GM19467 (cell line): Measurements from ENCODE around the gene SPATA16.

ENCODE experiments used
- ATAC-seq: cut with Tn5 transposase; IDR thresholded peaks from one replicate; pipeline ENCODE4 v1.9.1; 2021; ENCODE audit warnings: mild to moderate bottlenecking, moderate library complexity; ENCODE audit not compliant: unreplicated experiment

Gene SPATA16

DNA sequence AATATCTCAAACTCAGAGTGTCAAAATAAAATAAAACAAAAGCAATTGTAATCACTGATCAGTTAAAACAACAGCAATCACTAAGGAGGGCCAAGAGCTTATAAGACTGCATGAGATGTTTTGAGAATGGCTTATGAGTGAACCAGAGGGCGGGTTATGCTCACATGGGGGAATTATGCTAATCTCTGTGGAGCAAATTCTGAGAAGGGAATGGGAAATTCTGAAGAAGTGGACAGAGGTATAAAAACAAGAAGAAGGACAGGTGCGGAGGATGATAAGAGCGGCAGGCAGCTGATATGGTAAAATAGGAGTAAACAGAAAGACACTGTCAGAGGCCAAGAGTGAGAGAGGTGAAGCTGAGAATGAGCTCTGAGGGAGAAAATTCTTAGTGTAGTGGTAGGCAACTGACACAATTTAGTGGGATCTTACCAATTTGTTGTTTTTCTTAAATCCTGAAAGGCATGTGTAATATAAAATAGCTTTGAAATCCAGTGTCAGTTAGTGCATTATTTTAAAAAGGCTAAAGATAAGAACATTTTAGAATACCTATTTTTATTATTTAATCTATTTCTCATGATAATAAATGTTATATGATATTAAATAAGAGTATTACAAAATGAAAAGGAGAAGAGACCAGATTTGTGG, 133.8 kb downstream of the SPATA16 start:
- ATAC-seq, result no peak

DNA sequence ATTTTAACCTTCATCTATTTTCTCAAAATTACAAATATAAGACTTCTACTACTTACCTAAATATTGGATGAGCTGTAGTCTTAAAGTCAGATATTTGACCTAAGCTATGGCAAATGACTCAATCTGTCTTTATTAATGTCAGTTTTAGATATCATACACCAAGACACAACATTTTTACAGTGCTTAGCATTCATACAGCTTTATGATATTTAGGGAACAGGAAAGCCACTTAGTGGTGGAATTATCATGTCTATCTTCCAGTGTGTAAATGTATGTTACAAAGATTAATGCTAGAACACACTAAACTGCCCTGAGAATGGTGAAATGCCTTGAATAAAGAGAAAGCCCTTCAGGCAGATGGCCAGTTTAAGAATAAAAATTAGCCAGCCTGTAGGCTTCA, 135.0 kb downstream of the SPATA16 start:
- no peak for ATAC-seq

DNA sequence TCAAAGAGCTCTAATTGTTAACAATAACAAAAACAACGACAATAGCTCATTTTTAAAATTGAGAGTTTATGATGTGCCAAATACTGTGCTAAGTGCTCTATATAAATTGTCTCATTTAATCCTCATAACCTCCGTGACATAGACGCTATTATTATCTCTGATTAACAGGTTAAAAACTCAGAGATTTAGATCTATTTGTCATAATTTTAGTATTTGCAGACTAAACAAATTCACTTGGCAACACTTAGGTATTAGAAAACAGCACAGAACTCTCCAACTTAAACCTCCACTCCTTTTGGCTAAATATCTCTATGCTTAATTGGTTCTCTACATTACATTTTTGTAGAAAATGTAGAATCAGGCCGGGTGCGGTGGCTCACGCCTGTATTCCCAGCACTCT, 136.4 kb downstream of the SPATA16 start:
- ATAC-seq, result no peak

DNA sequence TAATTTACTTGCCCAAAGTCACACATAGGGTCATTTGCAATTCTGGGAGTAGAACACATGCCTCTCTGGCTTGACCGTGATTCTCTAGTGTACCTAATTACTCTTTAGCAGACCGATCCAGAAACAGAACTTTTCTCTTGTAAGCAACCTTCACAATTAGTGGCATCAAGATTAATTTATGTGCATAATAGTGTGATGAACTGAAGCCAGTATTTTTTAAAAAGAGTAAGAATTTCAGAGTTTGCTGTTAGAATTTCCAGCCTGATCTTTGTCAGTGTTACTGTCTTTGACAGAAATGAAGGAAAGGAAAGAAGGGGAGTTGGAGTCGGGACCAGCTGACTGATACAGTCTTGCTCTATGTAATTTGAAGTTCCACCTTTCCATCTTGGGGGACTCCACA, 137.1 kb downstream of the SPATA16 start:
- ATAC-seq, result no peak

DNA sequence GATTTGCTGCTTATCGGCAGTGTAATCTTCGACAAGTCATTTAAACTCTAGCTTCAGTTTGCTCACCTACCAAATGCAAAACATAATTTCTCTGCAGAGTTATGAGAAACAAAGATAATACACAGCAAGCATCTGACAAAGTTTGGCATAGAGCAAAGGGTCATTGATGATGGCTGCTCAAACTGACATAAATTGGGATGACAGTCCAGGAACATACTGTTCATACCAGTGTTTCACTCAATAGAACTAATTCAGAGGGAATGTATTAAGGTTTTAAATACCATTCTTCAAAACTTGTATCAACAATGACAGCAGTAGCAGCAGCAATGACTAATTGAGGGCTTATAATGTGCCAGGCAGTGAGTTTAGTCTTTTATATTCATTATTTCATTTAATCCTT, 137.6 kb downstream of the SPATA16 start:
- no peak for ATAC-seq

DNA sequence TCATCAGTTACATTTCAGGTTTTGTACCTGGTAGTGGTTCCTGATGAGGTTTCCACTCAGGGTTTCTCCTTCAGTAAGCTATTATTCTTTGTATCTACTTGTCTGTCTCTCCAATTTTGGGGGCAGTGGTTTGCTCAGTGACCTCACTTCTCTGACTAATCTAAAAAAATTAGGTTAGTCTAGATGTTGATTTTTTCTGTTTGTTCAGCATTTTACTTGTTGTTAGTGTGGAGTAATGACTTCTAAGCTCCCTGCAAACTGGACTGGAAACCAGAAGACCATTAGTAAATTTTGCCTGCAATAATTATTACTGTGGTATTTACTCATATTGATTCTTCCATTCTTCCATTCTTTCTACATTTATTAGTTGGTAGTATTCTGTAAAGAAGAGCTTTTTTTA, 139.4 kb downstream of the SPATA16 start:
- ATAC-seq, result no peak

DNA sequence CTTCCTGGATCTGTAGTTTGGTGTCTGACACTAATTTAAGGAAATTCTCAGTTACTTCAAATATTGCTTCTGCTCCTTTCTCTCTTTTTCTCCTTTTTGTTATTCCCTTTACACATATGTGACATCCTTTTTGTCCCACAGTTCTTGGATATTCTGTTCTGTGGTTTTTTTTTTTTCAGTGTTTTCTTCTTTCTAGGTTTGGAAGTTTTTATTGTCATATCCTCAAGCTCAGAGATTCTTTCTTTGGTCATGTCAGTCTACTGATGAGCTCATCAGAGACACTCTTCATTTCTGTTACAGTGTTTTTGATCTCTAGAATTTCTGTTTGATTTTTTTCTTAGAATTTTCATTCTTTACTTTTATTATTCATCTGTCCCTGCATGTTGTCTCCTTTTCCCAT, 140.5 kb downstream of the SPATA16 start:
- ATAC-seq, result no peak

DNA sequence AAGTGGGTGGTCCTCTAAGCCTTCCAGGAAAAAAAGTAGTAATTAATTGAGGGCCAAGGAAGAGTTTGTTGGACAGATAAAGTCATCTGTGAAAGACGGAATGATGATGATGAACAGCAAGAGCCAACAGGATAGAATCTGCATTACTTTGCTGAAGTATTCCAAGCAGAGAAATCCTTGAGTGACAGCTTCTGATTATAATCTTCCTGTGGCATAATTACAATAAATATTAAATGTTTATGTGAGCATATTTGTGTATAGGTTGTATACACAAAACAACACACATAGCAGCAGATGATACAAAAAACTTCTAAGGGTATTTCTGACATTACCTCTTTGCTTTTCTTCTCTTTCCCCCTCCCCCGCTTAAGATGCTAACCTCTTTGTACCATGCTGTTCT, 147.6 kb downstream of the SPATA16 start:
- no peak for ATAC-seq

DNA sequence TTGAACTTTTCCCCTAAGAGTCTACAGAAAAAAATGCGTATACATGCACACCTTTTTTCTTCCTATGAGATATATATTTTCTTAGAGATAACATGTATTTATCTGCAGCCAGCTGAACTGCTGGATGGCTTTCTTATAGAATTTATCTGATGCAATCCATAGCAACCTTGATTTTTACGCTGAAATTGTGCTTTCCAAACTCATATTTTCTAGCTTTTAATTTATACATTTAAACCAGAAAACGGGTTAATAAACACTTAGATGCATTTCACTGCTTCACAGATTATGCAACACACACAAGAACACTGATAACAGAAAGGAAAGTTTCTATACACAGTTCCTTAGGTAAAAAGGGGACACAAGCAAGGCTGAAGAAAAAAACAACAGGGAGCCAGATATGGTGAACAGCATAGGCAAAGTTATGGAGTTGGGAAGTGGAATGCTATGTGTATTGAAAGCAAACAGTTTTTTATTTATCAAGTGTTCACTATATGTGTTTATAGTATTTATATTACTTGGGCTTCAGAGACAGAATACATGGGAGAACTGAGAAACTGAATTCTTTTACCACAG, 149.5 kb downstream of the SPATA16 start:
- ATAC-seq, result no peak

DNA sequence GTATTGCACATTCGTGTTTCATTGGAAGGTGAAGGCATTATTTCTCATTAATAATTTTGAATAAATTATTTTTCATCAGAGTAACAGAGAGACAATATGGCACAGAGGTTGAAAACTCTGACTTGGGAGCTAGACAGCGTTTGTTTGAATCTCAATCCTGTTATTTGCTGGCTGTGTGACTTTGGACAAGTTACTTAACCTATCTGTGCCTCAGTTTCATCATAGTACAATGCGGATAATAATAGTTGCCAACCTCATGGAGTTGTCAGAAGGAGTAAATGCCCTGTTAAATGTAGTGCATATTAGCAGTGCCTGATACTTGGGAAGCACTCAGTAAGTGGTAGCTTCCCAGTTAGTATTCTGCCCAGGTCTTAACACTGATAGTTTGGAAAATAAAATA, 151.7 kb downstream of the SPATA16 start:
- no peak for ATAC-seq

DNA sequence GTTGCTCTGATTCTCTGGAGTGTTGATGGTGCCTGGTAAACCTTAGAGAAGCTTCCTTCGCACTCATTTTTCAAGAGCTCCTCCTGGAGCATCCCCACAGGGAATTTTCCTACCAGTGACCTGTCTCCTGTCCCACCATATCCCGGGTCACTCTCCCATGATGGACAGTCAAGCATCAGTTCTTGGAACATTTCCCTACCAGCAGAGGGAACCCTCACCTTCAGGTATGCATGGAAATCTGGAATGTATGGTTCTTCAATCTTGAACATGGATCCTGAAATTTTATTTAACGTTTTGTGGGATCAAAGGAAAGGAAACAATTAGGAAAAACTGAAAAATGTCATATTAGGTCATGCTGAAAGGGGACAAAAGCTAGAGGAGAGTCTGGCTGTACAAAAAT, 153.8 kb downstream of the SPATA16 start:
- ATAC-seq, result no peak

DNA sequence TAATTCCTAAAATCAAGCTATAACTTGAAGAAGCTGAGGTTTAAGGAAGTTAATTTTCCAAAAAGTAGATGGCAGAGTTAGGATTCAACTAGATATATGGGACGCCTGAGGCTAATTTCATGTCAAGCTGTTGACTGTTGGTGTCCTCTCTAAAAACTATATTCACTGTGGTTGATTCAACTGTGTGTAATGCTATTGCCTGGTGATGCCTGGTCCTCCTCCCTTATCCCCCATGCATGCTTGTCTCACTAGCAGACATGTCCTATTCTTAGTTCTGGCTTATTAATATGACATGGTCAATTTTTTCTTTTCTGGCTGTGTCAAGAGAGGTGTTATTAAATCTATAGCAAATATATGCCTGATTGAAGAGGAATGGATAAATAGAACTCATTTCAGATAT, 156.1 kb downstream of the SPATA16 start:
- no peak for ATAC-seq

DNA sequence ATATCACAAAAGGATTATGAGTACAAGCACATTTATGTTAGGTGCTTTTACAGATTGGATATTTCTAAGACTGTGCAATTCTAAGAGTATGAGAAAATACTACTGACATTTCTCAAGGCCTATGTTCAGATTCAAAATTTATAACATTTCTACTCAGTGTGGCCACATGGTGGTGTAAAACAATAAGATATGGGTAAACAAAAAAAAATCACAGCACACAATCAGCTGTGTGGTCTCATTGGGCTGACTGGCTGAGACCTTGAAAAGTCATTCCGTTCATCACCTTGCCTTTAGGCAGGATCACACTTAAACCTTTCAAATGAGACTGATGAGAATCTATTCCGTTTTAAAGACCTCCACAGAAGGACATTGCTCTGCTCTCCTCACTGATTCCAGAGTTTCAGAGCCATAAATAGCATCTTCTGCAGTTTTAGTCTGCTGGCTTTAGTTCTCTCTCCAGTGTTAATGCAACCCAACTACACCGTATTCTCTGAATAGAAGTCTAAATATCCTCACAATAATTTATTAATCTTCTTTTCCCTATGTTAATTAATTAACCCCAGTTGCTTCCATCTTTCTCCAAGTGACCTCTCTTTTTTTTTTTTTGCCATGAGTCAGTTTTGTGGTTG, 158.2 kb downstream of the SPATA16 start:
- no peak for ATAC-seq

DNA sequence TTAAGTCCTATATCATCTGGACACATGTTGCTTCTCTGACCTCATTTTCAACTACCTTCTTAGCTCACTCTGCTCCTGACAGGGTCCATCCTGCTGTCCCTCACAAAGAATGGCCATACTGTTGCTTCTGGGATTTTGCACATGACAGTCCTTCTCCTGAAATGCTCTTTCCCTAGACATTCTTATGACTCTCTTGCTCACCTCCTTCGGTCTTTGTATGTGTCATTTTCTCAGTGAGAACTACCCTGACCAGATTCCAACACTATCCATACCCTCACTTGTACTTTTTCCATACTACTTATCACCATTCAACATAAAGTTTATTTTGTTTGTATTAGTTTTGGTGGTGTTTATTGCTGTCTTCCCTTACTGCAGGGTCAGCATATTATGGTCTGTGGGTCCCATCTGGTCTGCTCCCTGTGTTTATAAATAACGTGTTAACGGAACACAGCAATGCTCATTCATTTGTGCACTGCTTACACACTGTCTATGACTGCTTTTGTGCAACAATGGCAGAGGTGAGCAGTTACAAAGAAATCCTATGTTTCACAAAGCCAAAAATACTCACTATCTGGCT, 159.5 kb downstream of the SPATA16 start:
- no peak for ATAC-seq

DNA sequence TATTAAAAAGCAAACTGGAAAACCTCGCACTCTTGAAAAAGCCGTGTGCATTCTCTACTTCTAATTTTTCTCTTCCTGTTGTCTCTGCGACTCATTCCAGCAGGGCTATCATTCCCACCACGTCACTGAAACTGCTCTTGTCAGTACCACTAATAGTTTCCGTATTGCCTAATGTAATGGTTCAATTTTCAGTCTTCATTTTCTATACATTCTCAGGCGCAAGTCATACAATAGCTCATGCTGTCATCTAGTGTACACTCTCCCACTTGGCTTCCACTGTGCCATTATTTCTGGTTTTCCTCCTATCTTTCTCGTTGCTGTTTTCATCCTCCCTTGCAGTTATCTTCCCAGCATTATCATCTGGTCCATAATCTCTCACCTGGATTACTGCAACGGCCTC, 160.2 kb downstream of the SPATA16 start:
- no peak for ATAC-seq

DNA sequence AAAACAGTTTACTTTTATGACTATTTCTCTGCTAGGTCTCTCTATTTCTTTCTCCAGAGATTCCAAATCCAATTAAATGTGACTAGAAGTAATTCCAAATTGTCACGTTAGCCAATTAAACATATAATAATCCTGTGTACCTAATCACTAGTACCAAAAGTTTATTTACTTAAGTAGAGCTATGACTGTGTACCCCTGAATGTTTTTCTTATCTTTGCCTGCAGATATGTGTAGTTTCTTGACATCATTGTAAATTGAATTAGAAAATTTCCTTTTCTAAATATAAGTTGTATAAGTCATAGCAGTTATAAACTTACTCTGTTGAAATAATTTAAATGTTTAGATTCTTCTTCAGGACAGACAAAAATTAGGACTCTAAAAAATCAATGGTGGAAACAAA, 163.3 kb downstream of the SPATA16 start:
- ATAC-seq, result no peak

DNA sequence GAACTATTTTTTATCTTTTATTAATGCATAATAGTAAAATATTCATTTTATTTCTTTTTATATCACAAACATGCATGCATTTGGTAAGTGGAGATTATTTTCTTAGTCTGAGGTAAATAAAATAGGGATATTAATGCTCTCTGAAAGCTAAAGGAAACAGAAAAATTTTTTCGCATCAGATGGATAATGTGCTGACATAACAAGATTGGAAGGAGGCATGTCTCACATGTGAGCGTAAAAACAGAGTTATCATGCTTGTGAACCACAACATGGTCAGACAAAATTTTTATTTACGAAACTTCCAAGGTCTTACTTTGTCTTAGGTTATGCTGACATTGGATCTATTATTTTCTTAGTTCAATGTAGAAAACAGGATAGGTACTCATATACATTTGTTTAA, 166.1 kb downstream of the SPATA16 start:
- ATAC-seq, result no peak

DNA sequence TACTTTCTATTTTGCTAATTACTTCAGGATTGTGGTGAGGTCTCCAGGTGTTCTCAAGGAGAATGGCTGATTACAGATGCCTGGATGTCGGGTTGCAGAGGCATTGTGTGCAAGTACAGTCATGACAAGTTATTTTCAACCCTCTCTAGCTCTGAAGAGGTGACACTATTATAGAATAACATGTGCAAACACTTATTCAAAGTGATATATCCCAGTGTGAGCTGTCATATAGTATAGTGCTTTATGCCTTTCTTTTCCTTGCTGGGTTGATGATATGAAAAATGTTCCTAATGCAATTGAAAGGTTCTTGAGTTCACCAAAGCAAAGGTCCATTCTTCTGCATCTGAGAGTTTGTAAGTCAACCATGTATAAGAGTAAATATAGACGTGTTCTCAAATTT, 167.2 kb downstream of the SPATA16 start:
- ATAC-seq, result no peak

DNA sequence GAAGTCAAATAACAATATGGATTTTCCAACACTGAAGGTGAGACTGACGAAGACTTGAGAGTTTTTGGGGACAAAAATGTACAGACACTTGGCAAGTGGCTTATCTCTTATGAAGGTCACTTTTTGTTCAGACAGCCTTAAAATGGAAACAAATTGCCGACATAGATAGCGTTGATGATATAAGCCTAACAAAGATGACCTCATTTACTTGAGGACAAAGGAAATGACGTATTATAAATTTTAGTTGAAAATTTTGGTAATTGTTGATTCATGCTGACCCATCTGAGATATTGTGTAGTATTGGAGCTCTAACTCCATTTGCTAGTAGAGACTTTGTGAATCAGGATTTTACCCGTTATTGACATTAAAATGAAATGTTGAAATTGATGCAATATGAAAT, 168.3 kb downstream of the SPATA16 start:
- ATAC-seq, result no peak

DNA sequence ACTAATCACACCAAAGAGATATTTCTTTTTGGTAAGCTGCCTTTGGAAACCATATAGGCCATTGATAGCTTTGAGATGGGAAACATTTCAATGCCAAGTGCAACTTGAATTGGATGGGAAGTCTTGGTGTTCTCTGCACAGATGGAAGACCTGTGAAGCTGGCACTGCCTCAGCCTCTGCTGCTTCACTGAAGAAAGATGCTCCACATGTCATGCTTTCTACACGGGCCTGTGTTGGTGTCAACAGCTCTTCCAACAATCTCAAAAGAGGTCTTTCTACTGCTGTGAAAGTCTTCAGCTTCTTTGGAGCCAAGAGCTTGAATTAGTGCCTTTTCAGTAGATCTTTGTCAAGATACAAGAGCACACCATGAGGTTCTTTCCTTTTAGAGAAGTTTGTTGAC, 169.0 kb downstream of the SPATA16 start:
- ATAC-seq, result no peak

DNA sequence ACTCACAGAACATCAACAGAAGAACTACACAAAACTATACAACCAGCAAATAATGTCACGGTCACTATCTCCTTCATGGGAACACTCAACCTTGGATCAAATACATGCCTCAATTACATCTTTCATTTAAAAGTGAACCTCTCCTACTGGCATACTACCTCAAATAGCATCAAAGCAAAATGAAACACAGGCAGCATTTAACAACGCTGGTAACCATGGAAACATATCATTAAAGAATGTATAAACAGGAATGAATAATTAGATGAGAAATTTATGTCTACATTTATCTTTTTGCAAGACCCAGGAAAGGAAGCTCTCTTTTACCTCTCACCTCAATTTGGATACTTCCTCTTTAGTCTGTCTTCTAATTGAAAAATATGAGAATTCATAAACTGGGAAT, 172.4 kb downstream of the SPATA16 start:
- no peak for ATAC-seq

DNA sequence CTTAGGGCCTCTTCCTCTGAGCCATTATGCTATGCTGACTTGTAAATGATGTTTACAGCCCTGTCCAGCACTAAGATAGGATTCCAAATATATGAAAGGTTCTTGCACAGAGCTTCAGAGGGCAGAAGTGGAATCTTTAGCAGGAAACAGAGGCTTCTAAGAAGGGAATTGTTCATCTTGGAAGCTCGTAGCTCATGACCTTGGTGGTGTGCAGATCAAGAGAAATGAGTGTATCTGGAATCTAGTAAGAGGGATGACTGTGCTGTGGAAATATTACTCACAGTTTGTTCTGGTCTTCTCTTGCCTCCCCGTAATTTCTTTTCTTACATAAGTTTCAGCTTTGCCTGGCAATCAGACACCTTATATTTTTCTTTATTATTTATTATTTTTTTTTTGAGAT, 175.8 kb downstream of the SPATA16 start:
- no peak for ATAC-seq
